Fibroblast of peridontal ligament (primary cell): ENCODE data around the gene PPP1R15B.
"Not testable (repeated sequence)": the region's sequence is repeated elsewhere in the genome, so short reads cannot be mapped to it uniquely, and the experiment has no call there.

ENCODE experiments used
- DNase-seq: peaks from one replicate; pipeline ENCODE4 v3.0.0-alpha.2; 2010; ENCODE audit errors: extremely low read depth

Gene PPP1R15B

DNA sequence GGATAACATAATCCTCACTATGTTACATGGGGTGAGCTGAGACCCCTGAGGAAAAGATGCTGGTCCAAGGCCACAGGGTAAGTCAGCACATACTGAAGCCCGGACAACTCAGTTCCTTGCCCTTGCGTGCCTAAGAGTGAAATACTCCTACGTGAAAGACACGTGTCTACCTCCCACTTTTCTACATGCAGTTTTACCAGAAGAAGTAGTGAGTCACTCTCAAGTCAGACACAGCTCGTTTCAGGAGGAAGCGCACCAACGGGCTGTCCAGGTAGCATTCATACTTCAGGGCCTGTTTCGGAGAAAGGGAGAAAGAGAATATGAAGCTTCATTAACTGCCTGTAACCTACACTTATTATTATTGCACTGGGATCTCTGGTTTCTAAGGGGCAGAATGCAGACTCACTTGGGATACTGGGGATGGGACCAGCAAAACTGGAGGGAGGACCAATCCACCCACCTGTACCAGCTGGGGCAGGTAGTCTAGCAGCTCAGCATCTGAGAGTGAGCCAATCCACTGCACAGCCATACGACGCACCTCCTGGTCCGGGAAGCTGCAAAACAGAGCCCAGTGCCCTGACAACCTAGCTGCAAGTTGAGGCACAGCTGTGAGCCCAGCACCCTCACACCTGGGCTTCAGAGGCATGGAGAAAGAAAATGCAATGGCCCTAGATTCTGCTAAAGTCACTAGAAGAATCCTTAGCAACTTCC lies 32.4 kb upstream of the PPP1R15B start:
- no peak for DNase-seq

DNA sequence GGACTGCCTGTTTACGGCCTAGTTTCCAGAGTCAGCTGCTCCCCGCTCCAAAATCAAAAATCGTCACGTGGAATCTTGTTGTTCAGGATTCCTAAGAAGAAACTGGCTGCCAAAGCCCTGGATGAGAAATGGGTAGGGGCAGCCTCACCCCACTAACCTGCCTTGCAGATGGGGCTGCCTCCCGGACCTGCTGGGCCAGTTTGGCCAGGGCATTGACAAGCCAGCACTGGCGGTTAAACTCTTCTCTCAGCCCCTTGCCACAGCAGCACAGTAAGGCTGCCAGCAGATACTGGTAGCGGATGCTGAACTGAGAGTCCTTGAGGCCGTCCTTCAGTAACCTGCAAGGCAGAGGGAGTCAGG lies 31.6 kb upstream of the PPP1R15B start:
- DNase-seq = no peak

DNA sequence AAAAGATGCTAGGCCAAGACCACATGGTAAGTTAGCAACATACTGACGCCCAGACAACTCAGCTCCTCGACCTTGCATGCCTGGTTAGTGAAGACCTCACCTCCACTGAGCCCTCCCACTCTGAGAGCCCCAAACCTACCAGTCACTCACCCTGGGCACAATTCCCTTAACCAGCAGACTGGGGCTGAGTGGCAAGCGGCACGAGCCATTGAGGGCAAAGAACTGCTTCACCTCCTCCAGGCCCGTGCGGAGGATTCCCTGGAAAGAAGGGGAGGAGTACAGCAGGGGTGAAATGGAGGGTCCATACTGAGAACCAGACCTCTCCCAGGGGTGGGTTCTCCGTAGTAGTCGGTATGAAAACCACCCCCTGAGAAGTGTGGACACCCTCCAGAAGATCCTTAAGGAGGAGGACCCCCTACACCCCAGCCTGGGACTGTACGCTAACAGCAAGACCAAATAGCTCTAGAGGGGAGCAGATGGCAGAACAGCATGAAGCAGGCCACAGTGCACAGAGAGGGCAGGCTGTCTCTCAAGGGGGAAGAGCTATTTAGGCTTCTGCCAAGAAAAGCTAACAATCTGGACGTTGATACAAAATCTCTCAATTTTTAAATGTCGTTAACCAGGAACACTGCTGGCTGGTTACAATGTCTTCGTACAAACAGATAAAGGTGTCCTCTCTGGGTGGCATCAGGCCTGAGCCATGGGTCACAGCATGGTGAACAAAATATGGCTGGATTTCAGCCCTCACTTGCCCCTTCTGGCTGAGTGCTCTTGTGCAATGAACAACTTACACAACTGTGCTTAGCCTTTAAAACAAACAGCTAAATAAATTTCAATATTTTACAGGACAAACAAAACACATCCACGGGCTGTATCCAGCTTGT lies 31.0 kb upstream of the PPP1R15B start:
- DNase-seq = peak; percentile 47

DNA sequence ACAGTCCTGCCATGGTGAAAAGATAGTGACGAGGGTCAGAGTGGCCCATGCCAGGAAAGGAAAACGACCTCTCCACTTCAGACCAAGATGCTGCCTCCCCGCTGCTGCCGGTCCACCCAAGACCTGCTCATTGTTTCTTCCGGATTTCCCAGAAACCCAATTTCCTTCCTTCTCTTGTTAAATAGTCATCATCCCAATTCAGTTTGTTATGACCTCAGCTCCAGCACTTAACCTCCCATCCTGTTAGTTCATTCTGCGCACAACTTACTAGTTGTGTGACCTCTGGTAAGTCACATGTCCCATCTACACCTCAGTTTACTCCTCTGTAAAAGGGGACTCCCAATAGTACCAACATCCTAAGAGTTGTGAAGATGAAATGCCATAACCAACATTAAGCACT lies 29.9 kb upstream of the PPP1R15B start:
- no peak for DNase-seq

DNA sequence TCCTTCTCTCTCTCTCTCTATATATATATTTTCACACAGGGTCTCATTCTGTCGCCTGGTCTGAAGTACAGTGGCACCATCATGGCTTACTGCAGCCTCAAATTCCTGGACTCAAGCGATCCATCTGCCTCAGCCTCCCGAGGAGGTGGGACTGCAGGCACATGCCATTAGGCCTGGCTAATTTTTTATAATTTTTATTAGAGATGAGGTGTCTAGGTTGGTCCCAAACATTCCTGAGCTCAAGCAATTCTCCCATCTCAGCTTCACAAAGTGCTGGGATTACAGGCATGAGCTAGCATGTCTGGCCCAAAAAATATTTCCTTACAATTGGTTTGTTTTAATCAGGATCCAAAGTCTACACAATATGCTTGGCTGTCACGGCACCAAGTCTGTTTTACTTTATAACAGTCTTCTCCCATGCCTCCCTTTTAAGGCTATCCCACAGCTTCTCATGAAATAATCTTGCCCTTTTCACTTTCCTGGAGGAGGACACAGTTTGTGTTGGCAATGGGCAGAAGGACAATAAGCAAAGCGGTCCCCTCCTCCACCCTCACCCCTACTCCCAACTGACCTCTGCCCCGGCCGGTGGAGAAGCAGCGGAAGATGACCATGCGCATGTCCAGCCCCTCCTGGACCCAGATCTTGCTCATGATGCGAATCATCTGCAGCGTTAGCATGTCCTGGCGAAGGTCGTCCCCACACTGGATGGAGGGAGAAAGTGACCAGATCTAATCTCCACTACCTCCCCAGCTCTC lies 28.2 kb upstream of the PPP1R15B start:
- DNase-seq = peak; percentile 12

DNA sequence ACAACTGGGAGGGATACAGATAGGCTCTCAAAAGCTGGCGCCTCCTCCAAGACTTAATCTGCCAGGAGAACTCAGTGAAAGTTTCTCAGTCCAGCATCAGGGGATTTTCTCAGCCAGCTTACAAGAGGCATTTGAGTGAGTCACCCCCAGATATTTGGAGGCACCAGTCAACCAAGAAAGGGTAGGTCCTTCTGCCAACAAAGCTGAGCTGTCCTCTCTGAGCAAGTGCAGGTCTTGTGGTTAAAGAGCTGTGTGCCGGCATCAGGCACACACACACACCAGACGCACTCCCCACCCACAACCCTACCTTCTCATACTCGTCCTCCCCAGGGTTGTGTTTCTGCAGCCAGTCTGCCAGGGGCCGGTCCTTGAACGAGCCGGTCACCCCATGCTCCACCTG lies 27.0 kb upstream of the PPP1R15B start:
- DNase-seq = peak; percentile 99

DNA sequence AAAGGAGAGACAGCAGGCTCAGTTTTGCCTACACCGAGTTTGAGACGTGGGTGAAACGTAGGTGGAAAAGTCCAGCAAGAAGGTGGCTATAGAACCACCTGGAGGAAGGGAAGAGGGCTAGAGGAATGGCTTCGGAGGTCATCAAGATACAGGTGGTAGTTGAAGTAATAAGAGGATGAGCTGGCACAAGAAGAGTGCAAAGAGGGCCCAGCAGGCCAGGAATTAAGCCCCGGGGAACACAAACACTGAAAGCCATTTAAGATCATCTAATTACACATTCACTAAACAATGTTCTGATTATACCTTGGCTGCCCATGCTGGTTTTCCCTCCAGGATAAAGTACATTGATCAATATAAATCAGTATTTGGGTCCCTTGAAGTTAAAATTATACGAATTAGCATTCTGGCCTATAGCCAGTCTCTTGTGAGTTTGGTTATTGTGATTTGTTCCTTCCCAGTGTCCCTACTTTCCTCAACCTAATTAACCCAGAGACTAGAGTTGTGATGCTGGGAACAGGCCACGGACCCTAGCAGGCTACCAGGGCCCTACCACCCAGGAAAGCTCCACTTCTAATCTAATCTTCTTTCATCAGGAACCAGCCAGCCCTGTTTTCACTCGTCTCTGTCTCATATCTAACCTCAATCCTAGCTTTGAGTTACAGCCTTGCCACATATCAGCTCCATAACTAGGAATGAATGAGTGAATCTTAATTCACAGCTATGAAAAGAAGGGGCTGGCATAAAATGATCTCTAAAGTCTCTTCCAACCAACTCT lies 26.4 kb upstream of the PPP1R15B start:
- no peak for DNase-seq

DNA sequence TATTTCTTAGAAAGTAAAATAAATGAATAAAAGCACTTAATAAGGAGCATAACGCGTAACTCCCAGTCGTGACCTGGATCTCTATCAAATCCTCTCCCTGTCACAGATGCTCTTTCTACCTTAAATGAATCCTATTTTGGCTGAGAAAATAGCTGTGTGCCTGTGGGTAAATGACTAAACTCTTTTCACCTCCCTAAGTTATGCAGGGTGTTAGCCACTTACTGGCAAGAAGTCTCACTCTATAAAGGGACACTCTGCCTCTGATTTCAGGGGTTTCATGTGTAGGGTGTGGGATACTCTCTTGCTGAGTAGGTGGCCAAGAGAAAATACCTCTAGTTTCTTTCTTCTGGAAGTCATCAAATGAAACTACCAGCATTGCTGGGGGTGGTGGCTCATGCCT lies 24.3 kb upstream of the PPP1R15B start:
- DNase-seq = no peak

DNA sequence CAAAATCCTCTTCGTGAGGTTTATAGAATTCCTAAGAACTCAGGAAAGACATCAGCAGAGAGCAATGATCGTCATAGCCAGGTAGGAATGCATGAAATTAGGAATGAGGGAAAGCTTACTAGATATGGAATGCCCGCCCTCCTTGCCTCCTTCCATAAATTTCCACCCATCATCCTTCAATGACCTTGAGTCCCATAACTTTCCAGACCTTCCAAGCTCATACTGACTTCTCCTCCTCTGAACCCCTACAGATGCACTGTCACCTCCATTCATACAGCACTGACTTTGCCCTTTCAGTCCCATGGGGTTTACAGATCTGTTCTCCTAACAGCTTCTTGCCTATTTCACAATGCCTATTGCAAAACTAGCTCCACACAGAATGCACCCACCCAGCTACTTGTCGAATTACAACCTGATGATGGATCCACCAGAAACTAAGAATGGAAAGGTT lies 23.8 kb upstream of the PPP1R15B start:
- peak; percentile 73 for DNase-seq

DNA sequence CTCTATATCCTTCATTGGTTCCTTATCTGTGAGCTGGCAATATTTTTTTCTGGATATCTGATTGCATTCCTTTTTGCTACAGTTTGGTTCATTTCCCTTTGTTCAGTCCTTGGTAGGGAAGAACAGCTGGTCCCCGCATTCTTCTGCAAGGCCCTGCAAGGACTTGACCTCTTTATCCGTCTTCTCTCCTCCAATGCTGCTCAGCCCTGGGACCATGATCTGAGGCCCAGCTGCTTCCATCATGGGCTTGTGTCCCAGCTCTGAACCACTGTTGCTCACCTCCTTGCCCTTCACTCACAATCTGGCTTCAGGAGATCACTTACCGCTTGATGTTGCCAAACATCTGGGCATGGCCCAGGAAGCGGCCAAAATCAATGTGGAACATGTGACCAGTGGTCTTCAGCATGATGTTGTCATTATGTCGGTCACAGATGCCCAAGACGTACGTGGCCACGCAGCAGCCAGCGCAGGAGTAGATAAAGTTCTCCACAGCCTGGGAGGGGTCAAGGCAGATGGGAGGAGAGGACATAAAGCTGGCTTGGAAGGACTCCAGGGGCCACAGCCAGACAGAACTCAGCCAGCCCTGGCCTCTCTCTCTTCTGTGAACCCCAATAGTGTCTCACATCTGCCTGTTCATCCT lies 22.6 kb upstream of the PPP1R15B start:
- DNase-seq = no peak

DNA sequence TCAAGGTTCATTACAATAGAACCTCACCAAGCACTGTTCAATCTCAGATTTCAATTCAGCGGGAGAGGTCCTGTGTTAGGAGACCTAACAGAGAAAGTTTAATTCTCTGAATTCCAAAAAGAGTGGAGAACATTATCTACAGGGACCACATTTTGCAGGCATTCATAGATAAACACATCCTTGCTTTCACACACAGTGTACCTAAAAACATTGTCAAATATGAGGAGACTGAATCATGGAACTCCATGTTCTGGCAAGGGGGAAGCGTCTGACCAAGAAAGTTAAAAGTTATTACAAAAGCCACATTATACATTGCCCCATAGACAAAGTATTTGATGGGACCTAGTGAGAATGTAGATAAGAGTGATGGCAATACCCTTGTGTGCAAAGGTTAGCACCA lies 21.1 kb upstream of the PPP1R15B start:
- no peak for DNase-seq

DNA sequence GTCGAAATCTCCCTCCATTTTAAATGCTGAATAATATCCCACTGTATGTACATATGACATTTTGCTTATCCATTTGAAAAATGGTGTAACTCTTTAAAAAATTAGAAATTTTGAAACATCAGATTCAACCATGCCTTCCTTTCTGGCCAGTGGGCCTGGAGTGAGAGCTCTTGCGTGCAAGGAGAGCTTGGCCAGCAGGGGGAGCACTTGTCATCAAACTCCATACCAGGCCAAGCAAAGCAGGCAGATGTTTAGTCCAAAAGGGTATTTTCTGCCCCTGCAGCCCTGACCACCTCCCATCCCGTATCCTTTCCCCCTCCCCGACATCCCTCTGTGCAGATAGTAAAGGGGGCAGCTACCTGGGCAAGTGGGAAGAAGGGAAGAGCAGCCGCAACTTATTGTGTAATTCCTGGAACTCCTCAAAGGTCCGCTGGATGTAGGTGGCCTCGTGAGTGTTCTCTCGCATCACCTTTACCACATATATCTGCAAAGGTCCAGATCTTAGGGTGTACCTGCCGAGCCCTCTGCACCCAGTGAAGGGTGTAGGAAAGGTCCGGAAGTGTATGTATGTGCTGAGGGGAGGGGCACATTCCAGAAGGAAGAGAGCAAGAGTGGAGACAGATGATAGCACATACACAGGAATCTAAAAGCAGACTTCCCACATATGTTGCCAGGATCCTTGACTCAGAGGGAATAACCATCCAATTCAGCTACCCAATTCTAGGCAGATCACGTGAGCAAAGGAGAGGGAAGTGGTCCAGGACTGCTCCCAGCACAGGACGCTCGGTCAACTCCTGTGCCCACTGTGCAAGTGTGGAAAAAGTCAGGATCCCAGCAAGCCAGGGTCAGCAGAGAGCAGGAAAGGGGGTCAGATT lies 19.9 kb upstream of the PPP1R15B start:
- peak; percentile 88 for DNase-seq

DNA sequence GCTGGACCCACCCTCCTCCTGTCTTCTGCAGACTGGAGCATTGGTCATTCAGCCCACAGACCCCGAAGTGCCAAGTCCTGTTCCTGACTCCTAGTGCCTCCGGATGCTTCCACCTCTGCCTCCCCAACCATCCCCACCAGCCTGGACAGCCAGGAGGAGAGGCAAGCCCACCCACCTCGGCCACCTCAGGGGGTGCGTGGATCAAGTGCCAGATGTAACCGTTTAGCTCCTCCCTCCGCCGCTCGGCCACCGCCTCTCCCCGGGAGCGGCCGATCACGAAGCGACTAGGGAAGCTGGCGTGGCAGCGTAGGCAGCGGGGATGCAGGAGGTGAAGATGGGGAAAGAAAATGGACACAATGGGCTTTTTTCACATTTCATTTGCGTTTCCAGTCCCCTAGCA lies 18.1 kb upstream of the PPP1R15B start:
- no peak for DNase-seq

DNA sequence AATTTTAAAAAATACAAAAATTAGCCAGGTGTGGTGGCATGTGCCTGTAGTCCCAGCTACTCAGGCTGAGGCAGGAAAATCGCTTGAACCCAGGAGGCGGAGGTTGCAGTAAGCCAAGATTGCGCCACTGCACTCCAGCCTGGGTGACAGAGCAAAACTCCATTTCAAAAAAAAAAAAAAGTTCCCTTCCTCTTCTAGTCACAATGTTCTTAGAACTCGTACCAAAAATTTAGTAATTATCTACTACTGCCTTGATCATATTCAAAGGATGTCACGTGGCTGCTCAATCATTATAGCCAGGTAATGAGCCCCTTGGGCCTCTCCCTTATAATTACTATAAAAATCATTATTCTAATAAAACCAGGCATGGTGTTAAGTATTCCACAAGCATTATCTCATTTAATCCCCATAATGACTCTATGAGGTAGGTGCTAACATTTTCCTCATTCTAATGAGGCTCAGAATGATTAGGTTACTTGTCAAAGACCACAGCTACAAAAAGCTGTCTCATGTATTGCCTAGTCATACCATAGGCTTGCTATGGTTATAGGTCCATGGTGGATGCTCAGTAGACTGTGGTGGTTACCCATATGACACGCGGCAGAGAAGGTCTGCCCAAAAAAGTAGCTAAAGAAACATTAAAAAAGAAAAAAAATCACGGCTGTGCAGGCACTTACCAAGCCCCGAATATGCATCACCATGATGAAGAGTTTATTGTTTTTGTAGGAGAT lies 15.5 kb upstream of the PPP1R15B start:
- no peak for DNase-seq

DNA sequence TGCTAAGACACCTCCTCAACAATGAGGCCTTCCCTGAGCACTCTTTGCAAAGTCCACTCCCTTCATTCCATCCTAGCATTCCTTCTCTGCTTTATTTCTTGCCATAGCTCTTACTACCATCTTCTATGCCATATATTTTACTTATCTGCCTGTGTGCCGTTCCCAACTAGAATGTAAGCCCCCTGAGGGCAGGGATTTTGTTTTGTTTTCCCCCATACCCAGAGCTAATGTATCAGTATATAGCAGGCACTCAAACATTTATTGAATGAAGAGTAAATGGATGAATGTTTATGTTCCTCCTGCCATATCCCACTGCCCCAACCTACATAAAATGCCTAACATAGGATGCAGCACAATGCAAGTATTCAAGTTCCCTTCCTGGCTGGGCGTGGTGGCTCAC lies 14.9 kb upstream of the PPP1R15B start:
- no peak for DNase-seq

DNA sequence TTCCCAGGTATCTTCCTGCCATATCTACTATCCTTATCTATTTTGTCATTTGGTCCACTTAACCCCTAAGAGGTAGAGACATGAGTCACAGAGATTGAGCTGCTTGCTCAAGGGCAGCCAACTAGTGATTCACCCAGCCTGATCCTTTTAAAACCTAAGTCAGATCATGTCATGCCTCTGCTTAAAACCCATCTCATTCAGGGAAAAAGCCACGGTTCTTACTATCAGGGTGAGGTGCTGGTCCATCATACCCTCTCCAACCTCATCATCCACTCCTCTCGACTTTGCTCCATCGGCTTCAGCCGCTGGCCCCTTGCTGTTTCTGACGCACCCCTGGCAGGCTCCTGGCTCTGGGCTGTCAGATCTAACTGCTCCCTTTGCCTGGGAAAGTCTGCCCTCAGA lies 14.4 kb upstream of the PPP1R15B start:
- DNase-seq = peak; percentile 77

DNA sequence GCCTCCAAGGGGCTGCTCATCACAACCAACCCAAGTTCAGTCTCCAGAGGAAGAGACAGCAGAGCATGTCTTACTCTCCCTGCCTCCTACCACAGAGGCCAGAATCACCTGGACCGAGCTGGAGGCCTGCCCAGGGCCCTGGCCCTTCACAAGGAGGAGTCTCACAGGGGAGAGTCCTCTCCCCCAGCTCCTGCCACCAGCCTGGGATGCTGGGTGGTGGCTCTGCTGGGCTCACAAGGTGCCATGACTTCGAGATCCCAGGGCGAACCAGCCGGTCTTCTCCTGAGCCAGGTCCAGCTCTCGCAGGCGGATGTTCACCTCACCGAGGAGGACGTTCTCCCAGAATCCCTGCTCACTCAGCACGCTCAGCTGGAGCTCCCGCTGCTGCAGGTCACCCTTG lies 13.0 kb upstream of the PPP1R15B start:
- DNase-seq = no peak

DNA sequence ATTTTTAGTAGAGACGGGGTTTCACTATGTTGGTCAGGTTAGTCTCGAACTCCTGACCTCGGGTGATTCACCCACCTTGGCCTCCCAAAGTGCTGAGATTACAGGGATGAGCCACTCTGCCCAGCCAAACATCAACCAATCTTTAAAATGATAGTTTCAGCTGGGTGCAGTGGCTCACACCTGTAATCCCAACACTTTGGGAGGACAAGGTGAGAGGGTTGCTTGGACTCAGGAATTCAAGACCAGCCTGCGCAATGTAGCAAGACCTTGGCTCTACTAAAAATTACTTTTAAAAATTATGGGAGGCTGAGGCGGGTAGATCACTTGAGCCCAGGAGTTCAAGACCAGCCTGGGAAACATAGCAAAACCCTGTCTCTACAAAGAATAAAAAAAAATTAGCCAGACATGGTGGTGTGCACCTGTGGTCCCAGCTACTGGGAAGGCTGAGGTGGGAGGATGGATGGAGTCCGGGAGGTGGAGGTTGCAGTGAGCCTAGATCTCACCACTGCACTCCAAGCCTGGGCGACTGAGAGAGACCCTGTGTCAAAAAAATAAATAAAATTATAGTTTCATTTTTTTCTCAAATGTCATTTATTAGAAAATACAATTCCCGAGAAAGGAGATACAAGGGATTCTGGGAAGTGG lies 10.6 kb upstream of the PPP1R15B start:
- DNase-seq = not testable (repeated sequence)

DNA sequence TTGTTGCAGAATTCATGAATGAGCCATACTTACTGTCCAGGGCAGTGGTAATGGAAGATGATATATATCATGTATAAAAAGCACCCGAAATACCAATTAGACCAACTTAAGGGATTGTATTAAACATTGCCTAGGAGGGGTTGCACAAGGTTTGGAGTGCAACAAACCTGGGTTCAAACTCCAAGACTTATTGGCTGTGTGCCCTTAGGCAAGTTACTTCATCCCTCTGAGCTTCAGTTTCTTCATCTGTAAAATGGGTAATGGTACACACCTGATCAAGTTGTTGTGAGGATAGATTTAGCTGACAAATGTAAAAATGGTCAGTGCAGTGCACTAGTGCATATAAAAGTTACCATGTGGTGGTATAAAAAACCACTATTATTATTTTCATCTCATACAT lies 9.8 kb upstream of the PPP1R15B start:
- no peak for DNase-seq
